DOHH2 (cell line): ENCODE results near the gene TNS4.

Source experiments
- CTCF ChIP-seq: fragments of 200-600 bp; sonication (generic); IDR thresholded peaks from one replicate; pipeline ENCODE4 v1.5.1; 2014; ENCODE audit warnings: antibody characterized with exemption, mild to moderate bottlenecking, low read depth, low read length; ENCODE audit not compliant: poor library complexity, severe bottlenecking
- EZH2phosphoT487 ChIP-seq: fragments of 200-600 bp; sonication (generic); IDR thresholded peaks from 2 replicates; pipeline ENCODE4 v1.6.1; 2017; ENCODE audit warnings: borderline replicate concordance, mild to moderate bottlenecking, antibody characterized with exemption, low read length, moderate library complexity, mixed read lengths

GRCh38 chr17:40427002-40427491, 74.4 kb downstream of the TNS4 start:
- TF ChIP-seq CTCF (no peak), EZH2phosphoT487 (no peak)
